Caco-2 (cell line): ENCODE data around the gene AMH. TPM values are rescaled to one million over a fixed set of nuclear protein-coding genes. Genes with fewer than 3 reads are reported as not detected.

Source experiments
- BruUV-seq: library from RNA; stranded (reverse); fragments of 400-500 nt; replicated peaks from 2 replicates; lab custom pipeline; 2021; lab: Mats Ljungman, UMichigan
- CTCF ChIA-PET: fragments of 300-600 bp; sonication (Branson Sonifier 250); formaldehyde crosslinking; loops from one replicate; lab custom pipeline; 2022; ENCODE audit warnings: antibody characterized with exemption; lab: Charles Lee
- POLR2A ChIA-PET: fragments of 300-600 bp; sonication (Branson Sonifier 250); formaldehyde crosslinking; loops from one replicate; lab custom pipeline; 2022; ENCODE audit warnings: antibody characterized with exemption; lab: Charles Lee
- DNase-seq, 2 experiments: peaks; one replicate each; pipeline versions ENCODE4 v3.0.0 to v3.0.0-alpha.2; 2020 to 2022
- H3K27me3 ChIP-seq: replicated peaks from 2 replicates; pipeline ENCODE4 v1.6.0; 2011; ENCODE audit warnings: low read length; ENCODE audit not compliant: control insufficient read depth, insufficient read depth
- H3K36me3 ChIP-seq: 2 replicates; pipeline ENCODE4 v1.5.1; 2011; ENCODE audit warnings: low read length; ENCODE audit not compliant: control insufficient read depth, insufficient read depth
- H3K4me1 ChIP-seq: fragments of 250-450 bp; sonication (Bioruptor Pico); 2 replicates; pipeline ENCODE4 v1.5.1; 2020; ENCODE audit warnings: mild to moderate bottlenecking
- H3K4me3 ChIP-seq: 2 replicates; pipeline ENCODE4 v1.5.1; 2011; ENCODE audit warnings: low read depth, mild to moderate bottlenecking, control low read depth, low read length
- H3K9me3 ChIP-seq: fragments of 250-450 bp; sonication (Bioruptor Pico); 2 replicates; pipeline ENCODE4 v1.5.1; 2020; ENCODE audit warnings: mild to moderate bottlenecking, moderate library complexity
- H3K27ac Mint-ChIP-seq: one replicate; pipeline ENCODE4 v1.8.0; 2022; ENCODE audit warnings: mixed read lengths; ENCODE audit not compliant: unreplicated experiment
- H3K27me3 Mint-ChIP-seq: one replicate; pipeline ENCODE4 v1.8.0; 2022; ENCODE audit warnings: mixed read lengths; ENCODE audit not compliant: insufficient read depth, unreplicated experiment
- H3K36me3 Mint-ChIP-seq: one replicate; pipeline ENCODE4 v1.8.0; 2022; ENCODE audit warnings: mild to moderate bottlenecking, mixed read lengths; ENCODE audit not compliant: insufficient read depth, unreplicated experiment
- H3K4me1 Mint-ChIP-seq: one replicate; pipeline ENCODE4 v1.8.0; 2022; ENCODE audit warnings: low read depth, mixed read lengths; ENCODE audit not compliant: unreplicated experiment
- H3K4me3 Mint-ChIP-seq: one replicate; pipeline ENCODE4 v1.8.0; 2022; ENCODE audit warnings: mild to moderate bottlenecking, moderate library complexity, mixed read lengths; ENCODE audit not compliant: unreplicated experiment
- H3K9me3 Mint-ChIP-seq: one replicate; pipeline ENCODE4 v1.8.0; 2022; ENCODE audit warnings: mixed read lengths; ENCODE audit not compliant: unreplicated experiment
- CTCF ChIP-seq, 2 experiments: fragments of 200-600 bp in 1 of 2; IDR thresholded peaks; 1 replicate in 1 of 2; 2 replicates in 1 of 2; pipeline versions ENCODE4 v1.5.1 to v1.8.0; 2011 to 2022; ENCODE audit warnings: antibody characterized with exemption in 1 of 2, control low read depth in 1 of 2, inconsistent platforms in 1 of 2, low read depth in 1 of 2, low read length in 1 of 2, mild to moderate bottlenecking in 1 of 2, moderate library complexity in 1 of 2; ENCODE audit not compliant: insufficient read depth in 1 of 2, severe bottlenecking in 1 of 2, unreplicated experiment in 1 of 2
- intact Hi-C: fragments of 100-400 bp; cut with micrococcal nuclease; formaldehyde crosslinking; loops from one replicate; pipeline ENCODE4 v1.10.0; 2022; ENCODE audit not compliant: unreplicated experiment
- total RNA-seq: library from RNA; stranded (reverse); gene quantifications from 2 replicates; pipeline ENCODE4 v1.2.3, GENCODE V29; 2022

The AMH gene
- total RNA-seq, 1 experiment from 2014 or later, result 19.4 TPM

- no peaks in the 10 kb centered on the region for H3K27me3 ChIP-seq
- peaks cover 30% of the 10 kb centered on the region for H3K36me3 Mint-ChIP-seq
- H3K27me3 Mint-ChIP-seq, result no peaks in the 10 kb centered on the region
- no peaks in the 10 kb centered on the region for H3K36me3 ChIP-seq
- no peak within 1 kb of the TSS for H3K4me3 ChIP-seq
- CTCF ChIA-PET, result no interaction called here
- peaks cover 7% of the 10 kb centered on the region; the same call in 1 of the 2 replicates for H3K4me1 ChIP-seq
- TF ChIP-seq CTCF (IDR thresholded peaks at IDR 0.05; ENCODE audit: insufficient read depth in 1 of 2, low read depth in 1 of 2, low read length in 1 of 2, severe bottlenecking in 1 of 2, unreplicated experiment in 1 of 2), result no peak
- POLR2A ChIA-PET, result no interaction called here
- H3K4me1 Mint-ChIP-seq, result no peaks in the 10 kb centered on the region
- peak within 1 kb of the TSS; percentile 22 for H3K27ac Mint-ChIP-seq
- intact Hi-C loops, result no loop called here
- no peak within 1 kb of the TSS for H3K4me3 Mint-ChIP-seq
- DNase-seq, result peak in 1 of 2 experiments; percentile 30
- no peaks in the 10 kb centered on the region for H3K9me3 ChIP-seq
- BruUV-seq, result no TSS peak
- no peaks in the 10 kb centered on the region for H3K9me3 Mint-ChIP-seq
These were observed 33.1 kb downstream of the AMH start, which contains the start of gene PEAK3 for GRCh38 chr19:2282062-2282861. PEAK3 (minus strand) TSS chr19:2282175; CDS start chr19:2280931, 1,244 bp downstream.

- H3K4me1 Mint-ChIP-seq, result no peaks in the 10 kb centered on the region
- BruUV-seq, result no TSS peak
- Histone ChIP-seq H3K27me3 (no peaks in the 10 kb centered on the region), H3K4me3 (no peak overlapping the region), H3K36me3 (no peaks in the 10 kb centered on the region), H3K4me1 (peaks cover 7% of the 10 kb centered on the region; the same call in 1 of the 2 replicates), H3K9me3 (no peaks in the 10 kb centered on the region)
- POLR2A ChIA-PET, result no interaction called here
- no peak overlapping the region for H3K27ac Mint-ChIP-seq
- CTCF ChIA-PET, result no interaction called here
- no peak for TF ChIP-seq CTCF (IDR thresholded peaks at IDR 0.05; ENCODE audit: insufficient read depth in 1 of 2, low read depth in 1 of 2, low read length in 1 of 2, severe bottlenecking in 1 of 2, unreplicated experiment in 1 of 2)
- intact Hi-C loops, result no loop called here
- no peak for DNase-seq
- no peaks in the 10 kb centered on the region for H3K27me3 Mint-ChIP-seq
- no peak overlapping the region for H3K4me3 Mint-ChIP-seq
- H3K36me3 Mint-ChIP-seq, result peaks cover 24% of the 10 kb centered on the region
- H3K9me3 Mint-ChIP-seq, result no peaks in the 10 kb centered on the region
These were observed 33.7 kb downstream of the AMH start for GRCh38 chr19:2282862-2283237.

DNA sequence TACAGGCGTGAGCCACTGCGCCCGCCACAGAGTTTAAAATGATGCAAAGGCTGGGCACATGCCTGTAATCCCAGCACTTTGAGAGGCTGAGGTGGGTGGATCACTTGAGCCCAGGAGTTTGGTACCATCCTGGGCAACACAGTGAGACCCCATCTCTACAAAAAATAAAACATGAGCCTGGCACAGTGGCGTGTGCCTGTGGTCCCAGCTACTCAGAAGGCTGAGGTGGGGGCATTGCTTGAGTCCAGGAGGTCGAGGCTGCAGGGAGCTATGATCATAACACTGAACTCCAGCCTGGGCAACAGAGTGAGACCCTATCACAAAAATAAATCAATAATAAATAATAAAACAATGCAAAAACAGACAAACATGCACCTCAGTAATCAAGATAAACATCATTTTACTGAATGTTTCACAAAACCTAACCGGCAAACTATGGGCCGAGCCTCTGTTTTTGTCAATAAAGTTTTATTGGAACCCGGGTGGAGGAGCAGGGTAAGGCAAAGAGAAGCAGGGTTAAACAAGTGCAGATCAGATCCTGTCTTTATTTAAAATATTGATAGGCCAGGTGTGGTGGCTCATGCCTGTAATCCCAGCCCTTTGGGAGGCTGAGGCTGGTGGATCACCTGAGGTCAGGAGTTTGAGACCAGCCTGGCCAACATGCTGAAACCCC is 34.8 kb downstream of the AMH start:
- DNase-seq, result no peak
- intact Hi-C loops, result no loop called here
- TF ChIP-seq CTCF (IDR thresholded peaks at IDR 0.05; ENCODE audit: insufficient read depth in 1 of 2, low read depth in 1 of 2, low read length in 1 of 2, severe bottlenecking in 1 of 2, unreplicated experiment in 1 of 2), result no peak
- Histone ChIP-seq H3K9me3 (no peaks in the 10 kb centered on the region), H3K36me3 (no peaks in the 10 kb centered on the region), H3K4me3 (no peak overlapping the region), H3K27me3 (no peaks in the 10 kb centered on the region; the same call in 1 of the 2 replicates), H3K4me1 (no peaks in the 10 kb centered on the region)
- Mint-ChIP-seq H3K36me3 (peaks cover 17% of the 10 kb centered on the region), H3K4me3 (no peak overlapping the region), H3K27me3 (peaks cover 4% of the 10 kb centered on the region), H3K4me1 (no peaks in the 10 kb centered on the region), H3K27ac (no peak overlapping the region), H3K9me3 (no peaks in the 10 kb centered on the region)
- CTCF ChIA-PET, result no interaction called here
- no TSS peak for BruUV-seq
- POLR2A ChIA-PET, result no interaction called here
